Heart right ventricle (tissue), 16 donors: ENCODE measurements around the gene MROH9. TPM values are rescaled to one million over a fixed set of nuclear protein-coding genes. Genes with fewer than 3 reads are reported as not detected.

Experiments
- ATAC-seq, 8 donors: fragments of 200-7000 bp; cut with Tn5 transposase; one replicate each; pipeline ENCODE4 v1.9.1; 2020; ENCODE audit warnings: mild to moderate bottlenecking in 8 of 8, moderate library complexity in 8 of 8, moderate number of reproducible peaks in 1 of 8
- DNase-seq, 2 donors: peaks; one replicate each; pipeline ENCODE4 v3.0.0-alpha.2; 2020
- H3K27ac ChIP-seq, 10 donors: fragments of 200-600 bp; sonication (generic) in 2 of 10; one replicate each; pipeline versions ENCODE4 v1.5.0 to v1.8.0; 2020 to 2022; ENCODE audit warnings: mild to moderate bottlenecking in 3 of 10
- H3K27me3 ChIP-seq, 7 donors: fragments of 200-600 bp; one replicate each; pipeline ENCODE4 v1.8.0; 2021 to 2022; ENCODE audit warnings: mild to moderate bottlenecking in 2 of 7
- H3K36me3 ChIP-seq, 9 donors: fragments of 200-600 bp; sonication (generic) in 1 of 9; one replicate each; pipeline versions ENCODE4 v1.5.0 to v1.8.0; 2020 to 2022; ENCODE audit warnings: mild to moderate bottlenecking in 2 of 9
- H3K4me1 ChIP-seq, 9 donors: fragments of 200-600 bp; sonication (generic) in 1 of 9; one replicate each; pipeline versions ENCODE4 v1.5.0 to v1.8.0; 2020 to 2022; ENCODE audit warnings: mild to moderate bottlenecking in 4 of 9
- H3K4me3 ChIP-seq, 10 donors: fragments of 200-600 bp; sonication (generic) in 2 of 10; one replicate each; pipeline versions ENCODE4 v1.5.0 to v1.8.0; 2020 to 2022; ENCODE audit warnings: mild to moderate bottlenecking in 7 of 10, moderate library complexity in 2 of 10
- H3K9me3 ChIP-seq, 11 donors: fragments of 200-600 bp in 10 of 11; sonication (generic) in 2 of 11; one replicate each; pipeline versions ENCODE4 v1.5.0 to v1.8.0; 2013 to 2022; ENCODE audit warnings: mild to moderate bottlenecking in 2 of 11, control low read depth in 1 of 11, moderate library complexity in 1 of 11
- WGBS, 2 donors: extraction: QIAGEN DNeasy Blood & Tissue Kit; methylation state at CpG; one replicate each; pipeline ENCODE4 v1.1.7; 2013; ENCODE audit warnings: inconsistent platforms in 1 of 2; 5-methylcytosine and 5-hydroxymethylcytosine counted together
- intact Hi-C, 10 donors: fragments of 100-400 bp; cut with DNase I; formaldehyde crosslinking; loops; one replicate each; pipeline versions ENCODE4 v1.11.1 to v1.14.2; 2022
- polyA plus RNA-seq, 2 donors: library from polyadenylated mRNA; stranded (reverse); fragments of 200-250 nt; gene quantifications; one replicate each; pipeline ENCODE4 v1.2.3, GENCODE V29; 2013
- total RNA-seq, 10 donors: library from RNA; stranded (reverse); fragmentation: NEBNext Ultra II Directional in 3 of 10; extraction: Animal tissue kit (Norgen Biotek cat#: 25700) in 3 of 10; gene quantifications; one replicate each; pipeline versions ENCODE4 v1.2.1 to v1.2.4, GENCODE V29; 2021 to 2023
- TF ChIP-seq, protein P1 (sequence below), 9 donors: fragments of 200-600 bp; sonication (generic) in 2 of 9; IDR thresholded peaks; one replicate each; pipeline versions ENCODE4 v1.5.0 to v1.8.0; 2021 to 2022; ENCODE audit warnings: antibody characterized with exemption in 9 of 9, mild to moderate bottlenecking in 5 of 9, moderate library complexity in 1 of 9
- donor health status: Arrhythmogenic right ventricular cardiomyopathy.
- donor health status: ischemic (EF 13 %, LVEDD 7.1; RV severe dilation, severe dysfunction).
- donor health status: healthy with polysubstance abuse.
- donor health status: DM: no; HTN: yes; CAD: no.
- donor health status: DM: no; HTN: no; CAD: no.
- donor health status: ischemic (EF 25% LVEDD 6.9; RV normal size, moderate dysfunction).
- donor health status: ischemic (EF 25% LVEDD 5.7; RV mildly dilated, moderate dysfunction).
- donor health status: healthy.
- donor health status: DM: yes; HTN: yes; CAD: no.
- donor health status: Ischemic cardiomyopathy.
- donor health status: ischemic (EF 35%, LVEDD 5.7; RV mildly dilated, moderate dysfunction).
- donor health status: nonischemic (EF 11% LVEDD 7.7; RV severe dilation, severe dysfunction).
- donor health status: DM: yes; HTN: yes; CAD: no.
- donor health status: PGD.
- donor health status: ischemic (EF 29% LVEDD 5.4; RV normal size, mild dysfunction).
- donor health status: nonischemic (EF 23%, LVEDD 6.1; RV moderate dilation, normal function).

The MROH9 gene
- total and polyA plus RNA-seq, 12 donors, result not detected

GRCh38 chr1:171061425-171062143 is 126.2 kb downstream of the MROH9 start:
- Histone ChIP-seq H3K36me3 (no peaks in the 10 kb centered on the region), H3K9me3 (peaks cover 0 to 13% (median 0%) of the 10 kb centered on the region in 11 donors), H3K27me3 (no peaks in the 10 kb centered on the region), H3K27ac (no peak overlapping the region), H3K4me3 (no peak overlapping the region), H3K4me1 (no peaks in the 10 kb centered on the region)
- DNase-seq (no peak), ATAC-seq (no peak)
- WGBS, 2 donors, result 77 to 81% methylated on average over 2 of the region's 2 CpGs
- intact Hi-C loops, result no loop called here
- TF ChIP-seq, protein P1, sequence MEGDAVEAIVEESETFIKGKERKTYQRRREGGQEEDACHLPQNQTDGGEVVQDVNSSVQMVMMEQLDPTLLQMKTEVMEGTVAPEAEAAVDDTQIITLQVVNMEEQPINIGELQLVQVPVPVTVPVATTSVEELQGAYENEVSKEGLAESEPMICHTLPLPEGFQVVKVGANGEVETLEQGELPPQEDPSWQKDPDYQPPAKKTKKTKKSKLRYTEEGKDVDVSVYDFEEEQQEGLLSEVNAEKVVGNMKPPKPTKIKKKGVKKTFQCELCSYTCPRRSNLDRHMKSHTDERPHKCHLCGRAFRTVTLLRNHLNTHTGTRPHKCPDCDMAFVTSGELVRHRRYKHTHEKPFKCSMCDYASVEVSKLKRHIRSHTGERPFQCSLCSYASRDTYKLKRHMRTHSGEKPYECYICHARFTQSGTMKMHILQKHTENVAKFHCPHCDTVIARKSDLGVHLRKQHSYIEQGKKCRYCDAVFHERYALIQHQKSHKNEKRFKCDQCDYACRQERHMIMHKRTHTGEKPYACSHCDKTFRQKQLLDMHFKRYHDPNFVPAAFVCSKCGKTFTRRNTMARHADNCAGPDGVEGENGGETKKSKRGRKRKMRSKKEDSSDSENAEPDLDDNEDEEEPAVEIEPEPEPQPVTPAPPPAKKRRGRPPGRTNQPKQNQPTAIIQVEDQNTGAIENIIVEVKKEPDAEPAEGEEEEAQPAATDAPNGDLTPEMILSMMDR (IDR thresholded peaks at IDR 0.05), result no peak

DNA sequence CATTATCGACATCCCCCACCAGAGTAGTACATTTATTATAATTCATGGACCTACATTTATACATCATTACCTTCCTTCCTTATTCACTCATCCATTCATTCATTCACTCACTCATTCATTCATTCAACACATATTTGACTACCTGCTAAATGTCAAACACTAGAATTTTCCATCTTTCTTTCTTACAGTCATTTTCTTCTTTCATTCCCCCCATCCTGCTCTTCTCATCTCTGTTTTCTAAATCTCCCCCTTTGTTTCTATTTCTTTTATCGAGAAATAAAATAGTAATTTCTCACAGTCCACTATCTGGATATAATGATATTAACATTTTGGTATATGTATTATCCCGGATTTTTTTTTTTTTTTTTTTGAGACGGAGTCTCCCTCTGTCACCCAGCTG is 127.6 kb downstream of the MROH9 start:
- 83 to 93% methylated on average over 4 of the region's 4 CpGs for WGBS, 2 donors
- Histone ChIP-seq H3K9me3 (peaks cover 0 to 10% (median 0%) of the 10 kb centered on the region in 11 donors), H3K27me3 (no peaks in the 10 kb centered on the region), H3K27ac (no peak overlapping the region), H3K36me3 (no peaks in the 10 kb centered on the region), H3K4me1 (no peaks in the 10 kb centered on the region), H3K4me3 (no peak overlapping the region)
- TF ChIP-seq, protein P1 (IDR thresholded peaks at IDR 0.05), result no peak
- no peak for DNase-seq
- ATAC-seq, result no peak
- intact Hi-C loops, result no loop called here

GRCh38 chr1:171075041-171075440 is 139.7 kb downstream of the MROH9 start:
- peaks cover 0 to 4% (median 0%) of the 10 kb centered on the region in 11 donors for H3K9me3 ChIP-seq
- ATAC-seq (no peak), DNase-seq (no peak)
- TF ChIP-seq, protein P1 (IDR thresholded peaks at IDR 0.05), result no peak
- H3K4me1 ChIP-seq, result no peaks in the 10 kb centered on the region
- no peak overlapping the region for H3K4me3 ChIP-seq
- H3K27me3 ChIP-seq, result no peaks in the 10 kb centered on the region
- no peak overlapping the region for H3K27ac ChIP-seq
- no peaks in the 10 kb centered on the region for H3K36me3 ChIP-seq
- intact Hi-C loops, result no loop called here
- WGBS, 2 donors, result 83 to 89% methylated on average over 3 of the region's 3 CpGs

- Histone ChIP-seq H3K9me3 (peaks cover 0 to 4% (median 0%) of the 10 kb centered on the region in 11 donors), H3K4me3 (no peak overlapping the region), H3K4me1 (peaks cover 0 to 42% (median 10%) of the 10 kb centered on the region in 9 donors), H3K27me3 (no peaks in the 10 kb centered on the region), H3K27ac (peak overlapping the region in 8 of 10 donors; percentile 9 to 71 (median 48)), H3K36me3 (no peaks in the 10 kb centered on the region)
- ATAC-seq, result peak in 7 of 8 donors; percentile 38 to 65 (median 56)
- no peak for DNase-seq
- TF ChIP-seq, protein P1 (IDR thresholded peaks at IDR 0.05), result peak; percentile 27 to 74 (median 59)
- intact Hi-C loops, result loop anchor here in 9 of 10 donors (1.0 to 10.0 kb wide), 11 partner anchors 63 to 233 kb away; partner anchors contain the start of genes FMO2 (in 6 of the 9) and FMO4 (in 5 of the 9)
Measured at GRCh38 chr1:171081314-171081753, 146.0 kb downstream of the MROH9 start.
